KMS-11 (cell line): ENCODE data around the gene ACSF3.
"Not testable (repeated sequence)": the region's sequence is repeated elsewhere in the genome, so short reads cannot be mapped to it uniquely, and the experiment has no call there.

Experiments
- H2AFZ ChIP-seq: fragments of 200-600 bp; sonication (generic); 2 replicates; pipeline ENCODE4 v1.6.1; 2016; ENCODE audit warnings: antibody characterized with exemption, mixed run types, low read depth
- H3K27ac ChIP-seq: fragments of 200-600 bp; sonication (generic); 2 replicates; pipeline ENCODE4 v1.6.1; 2016; ENCODE audit warnings: mild to moderate bottlenecking, mixed run types
- H3K27me3 ChIP-seq: fragments of 200-600 bp; sonication (generic); 2 replicates; pipeline ENCODE4 v1.6.1; 2017; ENCODE audit warnings: mild to moderate bottlenecking, low read depth, mixed run types, moderate library complexity; ENCODE audit not compliant: insufficient read depth
- H3K36me3 ChIP-seq: fragments of 200-600 bp; sonication (generic); 2 replicates; pipeline ENCODE4 v1.6.1; 2017; ENCODE audit warnings: mild to moderate bottlenecking, mixed run types; ENCODE audit not compliant: insufficient read depth
- H3K4me1 ChIP-seq: fragments of 200-600 bp; sonication (generic); 2 replicates; pipeline ENCODE4 v1.6.1; 2016; ENCODE audit warnings: mild to moderate bottlenecking, low read depth, mixed run types; ENCODE audit not compliant: poor library complexity, severe bottlenecking
- H3K4me2 ChIP-seq: fragments of 200-600 bp; sonication (generic); 2 replicates; pipeline ENCODE4 v1.7.0; 2016; ENCODE audit warnings: mild to moderate bottlenecking, mixed run types
- H3K4me3 ChIP-seq: fragments of 200-600 bp; sonication (generic); IDR thresholded peaks from 2 replicates; pipeline ENCODE4 v1.6.1; 2017; ENCODE audit warnings: low read depth, low read length, mixed read lengths; ENCODE audit not compliant: insufficient read depth
- H3K79me2 ChIP-seq: fragments of 200-600 bp; sonication (generic); 2 replicates; pipeline ENCODE4 v1.6.1; 2016; ENCODE audit warnings: low read depth, mixed run types; ENCODE audit not compliant: insufficient read depth
- H3K9ac ChIP-seq: fragments of 200-600 bp; sonication (generic); 2 replicates; pipeline ENCODE4 v1.6.1; 2016; ENCODE audit warnings: mild to moderate bottlenecking, mixed run types
- H4K20me1 ChIP-seq: fragments of 200-600 bp; sonication (generic); 2 replicates; pipeline ENCODE4 v1.6.1; 2016; ENCODE audit warnings: mild to moderate bottlenecking, mixed run types; ENCODE audit not compliant: insufficient read depth
- CTCF ChIP-seq: fragments of 200-600 bp; sonication (generic); conservative IDR thresholded peaks from 2 replicates; pipeline ENCODE4 v1.6.1; 2017; ENCODE audit warnings: low read depth, mild to moderate bottlenecking, antibody characterized with exemption, low read length, moderate library complexity, mixed read lengths

ACSF3 gene

GRCh38 chr16:89065458-89065822 lies 28.2 kb upstream of the ACSF3 start:
- H3K27me3 ChIP-seq = peaks cover 94% of the 10 kb centered on the region
- no peak overlapping the region for H3K4me3 ChIP-seq
- H3K79me2 ChIP-seq = no peaks in the 10 kb centered on the region
- H3K4me2 ChIP-seq = no peak overlapping the region
- H4K20me1 ChIP-seq = no peaks in the 10 kb centered on the region
- H3K4me1 ChIP-seq = no peaks in the 10 kb centered on the region
- H3K36me3 ChIP-seq = no peaks in the 10 kb centered on the region
- no peak overlapping the region for H2AFZ ChIP-seq
- H3K9ac ChIP-seq = no peak overlapping the region
- TF ChIP-seq CTCF = no peak
- H3K27ac ChIP-seq = no peak overlapping the region

DNA sequence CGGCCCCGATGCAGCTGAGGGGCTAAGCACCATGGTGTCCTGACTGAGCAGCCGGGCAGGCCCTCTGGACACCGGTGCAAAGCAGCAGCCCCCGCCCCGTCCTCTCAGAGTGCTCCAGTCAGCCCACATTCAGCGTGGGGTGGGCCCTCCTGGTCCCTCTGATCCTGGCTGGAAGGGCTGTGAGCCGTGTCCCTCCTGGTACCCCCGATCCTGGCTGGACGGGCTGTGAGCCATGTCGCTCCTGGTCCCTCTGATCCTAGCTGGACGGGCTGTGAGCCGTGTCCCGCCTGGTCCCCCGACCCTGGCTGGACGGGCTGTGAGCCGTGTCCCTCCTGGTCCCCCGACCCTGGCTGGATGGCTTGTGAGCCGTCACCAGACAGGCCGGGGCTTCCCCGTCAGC lies 26.9 kb upstream of the ACSF3 start:
- Histone ChIP-seq H3K27ac (no peak overlapping the region), H3K79me2 (no peaks in the 10 kb centered on the region)
- no peak for TF ChIP-seq CTCF

GRCh38 chr16:89067677-89068443 lies 25.8 kb upstream of the ACSF3 start:
- no peak overlapping the region for H3K27ac ChIP-seq
- H3K4me2 ChIP-seq = no peak overlapping the region
- no peaks in the 10 kb centered on the region for H3K79me2 ChIP-seq
- peaks cover 85% of the 10 kb centered on the region for H3K27me3 ChIP-seq
- H3K9ac ChIP-seq = no peak overlapping the region
- no peaks in the 10 kb centered on the region for H4K20me1 ChIP-seq
- H3K4me3 ChIP-seq = no peak overlapping the region
- TF ChIP-seq CTCF = no peak
- H3K36me3 ChIP-seq = no peaks in the 10 kb centered on the region
- no peak overlapping the region for H2AFZ ChIP-seq
- H3K4me1 ChIP-seq = no peaks in the 10 kb centered on the region

More for the DNA sequence above, 26.9 kb upstream of the ACSF3 start:
- Histone ChIP-seq H2AFZ (no peak overlapping the region), H3K36me3 (no peaks in the 10 kb centered on the region), H3K4me3 (no peak overlapping the region), H3K27me3 (peaks cover 89% of the 10 kb centered on the region), H3K4me2 (no peak overlapping the region), H3K4me1 (no peaks in the 10 kb centered on the region), H4K20me1 (no peaks in the 10 kb centered on the region), H3K9ac (no peak overlapping the region)

- H3K79me2 ChIP-seq, H4K20me1 ChIP-seq, H3K4me3 ChIP-seq, H3K27ac ChIP-seq, H3K9ac ChIP-seq, H3K4me1 ChIP-seq, H2AFZ ChIP-seq, H3K4me2 ChIP-seq, H3K36me3 ChIP-seq: not testable (repeated sequence)
- peaks cover 73% of the 10 kb centered on the region for H3K27me3 ChIP-seq
Observed at GRCh38 chr16:89068814-89069616, 24.6 kb upstream of the ACSF3 start.

- Histone ChIP-seq H3K27me3 (peaks cover 64% of the 10 kb centered on the region), H3K4me3 (no peak overlapping the region), H3K27ac (no peak overlapping the region), H4K20me1 (no peaks in the 10 kb centered on the region), H3K36me3 (no peaks in the 10 kb centered on the region), H2AFZ (no peak overlapping the region), H3K79me2 (no peaks in the 10 kb centered on the region), H3K4me1 (no peaks in the 10 kb centered on the region), H3K9ac (no peak overlapping the region), H3K4me2 (no peak overlapping the region)
- no peak for TF ChIP-seq CTCF
Observed at GRCh38 chr16:89069920-89070319, 23.7 kb upstream of the ACSF3 start.
